HCT116 (cell line): ENCODE data around the gene SPOP. TPM values are rescaled to one million over a fixed set of nuclear protein-coding genes. Genes with fewer than 3 reads are reported as not detected.

Experiments
- ATAC-seq: fragments of 200-7000 bp; cut with Tn5 transposase; 2 replicates; pipeline ENCODE4 v1.9.1; 2020; ENCODE audit warnings: mild to moderate bottlenecking, moderate library complexity
- BruUV-seq: library from RNA; stranded (reverse); fragments of 400-500 nt; replicated peaks from 2 replicates; lab custom pipeline; 2021; lab: Mats Ljungman, UMichigan
- CTCF ChIA-PET: fragments of 300-600 bp; sonication (Branson Sonifier 250); formaldehyde crosslinking; loops from one replicate; lab custom pipeline; 2021; ENCODE audit warnings: antibody characterized with exemption; lab: Charles Lee
- POLR2A ChIA-PET: fragments of 300-600, 350-600 bp; sonication (Branson Sonifier 250); formaldehyde crosslinking; loops from one replicate; lab custom pipeline; 2021; ENCODE audit warnings: antibody characterized with exemption; lab: Charles Lee
- RAD21 ChIA-PET, 2 experiments: fragments of 300-600 bp; sonication (Branson Sonifier 250); formaldehyde crosslinking; loops; one replicate each; lab custom pipeline; 2023; ENCODE audit warnings: low total read pairs in 2 of 2; ENCODE audit not compliant: uncharacterized antibody in 2 of 2, unreplicated experiment in 2 of 2, low non-redundant PET in 1 of 2; lab: Charles Lee
- DNase-seq: peaks from one replicate; pipeline ENCODE4 v3.0.0-alpha.2; 2010; ENCODE audit warnings: low read depth, low spot score
- H2AFZ ChIP-seq: fragments of 200-600 bp; shearing (Covaris generic), sonication (generic); 2 replicates; pipeline ENCODE4 v1.6.1; 2017; ENCODE audit warnings: low read depth, mixed run types, mixed read lengths, antibody characterized with exemption, low read length; ENCODE audit not compliant: poor library complexity, severe bottlenecking
- H3K27ac ChIP-seq: 2 replicates; pipeline ENCODE4 v1.5.1; 2012; ENCODE audit warnings: low read depth, low read length
- H3K27me3 ChIP-seq: fragments of 200-600 bp; sonication (generic); 2 replicates; pipeline ENCODE4 v1.6.1; 2016; ENCODE audit warnings: mixed run types, low read length, mixed read lengths; ENCODE audit not compliant: insufficient read depth
- H3K36me3 ChIP-seq, 2 experiments: fragments of 200-500 bp in 1 of 2; fragments of 200-600 bp in 1 of 2; sonication (Bioruptor generic) in 1 of 2; sonication (generic) in 1 of 2; 2 replicates each; pipeline versions ENCODE4 v1.5.1 to v1.6.1; 2014 to 2016; ENCODE audit warnings: low read length in 2 of 2, inconsistent platforms in 1 of 2, mixed read lengths in 1 of 2, mixed run types in 1 of 2; ENCODE audit not compliant: insufficient read depth in 2 of 2, control insufficient read depth in 1 of 2
- H3K4me1 ChIP-seq, 2 experiments: fragments of 200-600 bp in 1 of 2; sonication (generic) in 1 of 2; 2 replicates each; pipeline versions ENCODE4 v1.5.1 to v1.6.1; 2012 to 2017; ENCODE audit warnings: low read length in 2 of 2, inconsistent platforms in 1 of 2, mild to moderate bottlenecking in 1 of 2, mixed read lengths in 1 of 2, mixed run types in 1 of 2, moderate library complexity in 1 of 2; ENCODE audit not compliant: insufficient read depth in 2 of 2, control insufficient read depth in 1 of 2
- H3K4me2 ChIP-seq: fragments of 200-600 bp; sonication (generic); 2 replicates; pipeline ENCODE4 v1.6.1; 2017; ENCODE audit warnings: mixed run types, low read length, mixed read lengths
- H3K4me3 ChIP-seq, 2 experiments: fragments of 200-600 bp in 1 of 2; sonication (generic) in 1 of 2; replicated peaks in 1 of 2; 2 replicates each; pipeline ENCODE4 v1.5.1; 2011 to 2016; ENCODE audit warnings: low read length in 2 of 2, control low read depth in 1 of 2, low read depth in 1 of 2, mild to moderate bottlenecking in 1 of 2, mixed read lengths in 1 of 2, mixed run types in 1 of 2
- H3K79me2 ChIP-seq: fragments of 200-600 bp; sonication (generic); 2 replicates; pipeline ENCODE4 v1.6.1; 2017; ENCODE audit warnings: mild to moderate bottlenecking, mixed run types, low read length, moderate library complexity, mixed read lengths; ENCODE audit not compliant: insufficient read depth
- H3K9ac ChIP-seq: fragments of 200-600 bp; sonication (generic); 2 replicates; pipeline ENCODE4 v1.6.1; 2016; ENCODE audit warnings: low read length, mixed read lengths
- H3K9me2 ChIP-seq: fragments of 200-600 bp; sonication (generic), shearing (Covaris generic); 2 replicates; pipeline ENCODE4 v1.6.1; 2017; ENCODE audit warnings: mixed run types, mild to moderate bottlenecking, moderate library complexity; ENCODE audit not compliant: insufficient read depth
- H3K9me3 ChIP-seq, 2 experiments: fragments of 200-500 bp in 1 of 2; fragments of 200-600 bp in 1 of 2; sonication (Bioruptor generic) in 1 of 2; sonication (generic) in 1 of 2; 2 replicates each; pipeline ENCODE4 v1.6.1; 2014 to 2017; ENCODE audit warnings: low read length in 2 of 2, mixed read lengths in 2 of 2, inconsistent platforms in 1 of 2, low read depth in 1 of 2, mild to moderate bottlenecking in 1 of 2, mixed run types in 1 of 2, moderate library complexity in 1 of 2; ENCODE audit not compliant: control insufficient read depth in 1 of 2, insufficient read depth in 1 of 2
- H4K20me1 ChIP-seq: fragments of 200-600 bp; sonication (generic), shearing (Covaris generic); 2 replicates; pipeline ENCODE4 v1.6.1; 2017; ENCODE audit warnings: mixed run types, mild to moderate bottlenecking, moderate library complexity; ENCODE audit not compliant: insufficient read depth
- CBX3 ChIP-seq: IDR thresholded peaks from 2 replicates; pipeline ENCODE4 v1.6.1; 2012; ENCODE audit warnings: low read depth
- CEBPB ChIP-seq: IDR thresholded peaks from 2 replicates; pipeline ENCODE4 v1.6.1; 2012; ENCODE audit warnings: low read depth
- EGR1 ChIP-seq: IDR thresholded peaks from 2 replicates; pipeline ENCODE4 v1.6.1; 2012; ENCODE audit warnings: low read depth
- ELF1 ChIP-seq: IDR thresholded peaks from 2 replicates; pipeline ENCODE4 v1.6.1; 2012; ENCODE audit warnings: low read depth, borderline replicate concordance
- EZH2 ChIP-seq: fragments of 200-600 bp; sonication (generic); IDR thresholded peaks from 2 replicates; pipeline ENCODE4 v1.6.1; 2017; ENCODE audit warnings: antibody characterized with exemption, mixed run types
- EZH2phosphoT487 ChIP-seq: fragments of 200-600 bp; IDR thresholded peaks from 2 replicates; pipeline ENCODE4 v1.6.1; 2018; ENCODE audit warnings: antibody characterized with exemption, borderline replicate concordance
- FOSL1 ChIP-seq: IDR thresholded peaks from 2 replicates; pipeline ENCODE4 v1.6.1; 2012; ENCODE audit warnings: low read depth
- MAX ChIP-seq: IDR thresholded peaks from 2 replicates; pipeline ENCODE4 v1.6.1; 2012
- RAD21 ChIP-seq: IDR thresholded peaks from 2 replicates; pipeline ENCODE4 v1.6.1; 2012; ENCODE audit warnings: low read depth, mild to moderate bottlenecking
- SIN3A ChIP-seq: IDR thresholded peaks from 2 replicates; pipeline ENCODE4 v1.6.1; 2012; ENCODE audit warnings: low read depth
- SP1 ChIP-seq: IDR thresholded peaks from 2 replicates; pipeline ENCODE4 v1.6.1; 2012; ENCODE audit warnings: low read depth
- SRF ChIP-seq: IDR thresholded peaks from 2 replicates; pipeline ENCODE4 v1.6.1; 2012; ENCODE audit warnings: low read depth
- TCF7L2 ChIP-seq: IDR thresholded peaks from 2 replicates; pipeline ENCODE4 v1.7.0; 2011; ENCODE audit warnings: borderline replicate concordance, inconsistent platforms; ENCODE audit not compliant: insufficient read depth, insufficient read length; ENCODE audit errors: extremely low read depth
- ZBTB33 ChIP-seq: IDR thresholded peaks from 2 replicates; pipeline ENCODE4 v1.6.1; 2011; ENCODE audit warnings: mild to moderate bottlenecking, low read length, moderate library complexity; ENCODE audit not compliant: insufficient replicate concordance; ENCODE audit errors: extremely low read depth
- ZFX ChIP-seq: fragments of 450-650 bp; IDR thresholded peaks from 2 replicates; pipeline ENCODE4 v1.6.1; 2017
- ZNF274 ChIP-seq: fragments of 200-500 bp; sonication (Bioruptor generic); IDR thresholded peaks from 2 replicates; pipeline ENCODE4 v1.6.1; 2014; ENCODE audit warnings: mild to moderate bottlenecking, low read depth, low read length, inconsistent platforms
- intact Hi-C: fragments of 100-400 bp; cut with micrococcal nuclease; formaldehyde crosslinking; loops from 2 replicates; pipeline ENCODE4 v1.10.0; 2022
- total RNA-seq: library from RNA; stranded (reverse); gene quantifications from one replicate; pipeline ENCODE4 v1.2.1, GENCODE V29; 2021; ENCODE audit not compliant: unreplicated experiment
- TF ChIP-seq, protein P1 (sequence below): IDR thresholded peaks from 2 replicates; pipeline ENCODE4 v1.6.1; 2012

Gene SPOP
- total RNA-seq, 1 experiment from 2014 or later = 85.1 TPM

DNA sequence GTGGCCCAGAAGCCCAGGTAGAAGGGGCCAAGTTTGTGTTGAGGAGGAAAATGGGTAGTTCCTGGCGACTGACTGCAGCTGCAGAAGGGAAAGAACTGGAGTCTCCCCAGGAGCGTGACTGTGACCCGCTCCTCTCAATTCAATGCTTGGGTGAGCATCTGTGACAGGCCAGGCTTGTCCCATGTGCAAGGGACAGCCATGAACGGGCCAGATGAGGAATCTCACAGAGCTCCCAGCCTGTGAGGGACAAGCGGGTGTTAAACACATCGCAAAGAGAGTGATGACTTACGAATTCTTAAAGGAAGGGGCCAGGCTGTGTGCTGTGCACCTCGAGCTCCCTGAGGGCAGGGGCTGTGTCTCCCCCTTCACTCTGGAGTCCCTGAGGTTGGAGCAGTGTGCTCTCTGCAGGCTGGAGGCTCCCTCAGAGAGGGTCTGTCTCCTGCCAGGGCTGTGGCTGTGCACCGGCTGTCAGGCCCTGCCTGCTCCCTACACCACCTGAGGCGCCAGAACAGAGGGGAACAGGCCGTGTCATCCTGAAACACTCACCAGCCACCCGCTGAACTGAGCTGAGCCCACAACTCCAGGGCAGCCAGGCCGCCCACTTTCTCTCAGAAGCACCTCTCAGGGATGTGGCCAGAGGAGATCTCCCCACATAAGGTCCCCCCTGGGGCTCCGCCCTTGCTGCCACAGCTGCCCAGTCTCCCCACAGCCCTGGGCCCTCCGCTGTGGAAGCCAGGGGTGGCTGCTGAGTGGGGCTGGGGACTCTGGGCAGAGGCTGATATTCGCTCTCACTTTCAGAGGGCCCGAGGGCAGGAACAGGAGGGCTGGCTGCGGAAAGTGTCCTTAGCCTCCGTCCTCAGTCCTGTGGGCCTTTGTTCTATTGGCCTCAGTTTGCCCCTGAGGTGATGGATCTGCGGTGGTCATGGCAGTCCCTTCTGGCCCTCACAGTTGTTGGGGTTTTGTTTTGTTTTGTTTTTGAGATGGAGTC lies 127.9 kb downstream of the SPOP start:
- no peak overlapping the region for H3K4me3 ChIP-seq
- H3K9ac ChIP-seq = no peak overlapping the region
- H4K20me1 ChIP-seq = no peaks in the 10 kb centered on the region
- BruUV-seq = no TSS peak
- no peak for TF ChIP-seq EZH2
- TF ChIP-seq ZNF274 = no peak
- no peak for TF ChIP-seq ELF1
- TF ChIP-seq FOSL1 = no peak
- no peak for TF ChIP-seq ZFX
- no peaks in the 10 kb centered on the region for H3K4me1 ChIP-seq
- H3K4me2 ChIP-seq = no peak overlapping the region
- ChIA-PET CTCF (no interaction called here), POLR2A (interaction anchor here (0.5 kb wide), 1 partner anchor 188 kb away, joined by 4 read pairs; no protein-coding TSS in a partner anchor), RAD21 (no interaction called here)
- no peaks in the 10 kb centered on the region for H3K79me2 ChIP-seq
- ATAC-seq (no peak), DNase-seq (no peak)
- no peaks in the 10 kb centered on the region for H3K9me2 ChIP-seq
- intact Hi-C loops = loop anchor here (2.0 kb wide), 1 partner anchor 55 kb away; the partner anchor contains the start of gene NGFR
- no peaks in the 10 kb centered on the region for H3K36me3 ChIP-seq
- no peak overlapping the region for H3K27ac ChIP-seq
- H3K27me3 ChIP-seq = no peaks in the 10 kb centered on the region
- no peak overlapping the region for H2AFZ ChIP-seq
- no peaks in the 10 kb centered on the region for H3K9me3 ChIP-seq

GRCh38 chr17:49549311-49549605 lies 128.6 kb downstream of the SPOP start:
- H4K20me1 ChIP-seq = no peaks in the 10 kb centered on the region
- H3K79me2 ChIP-seq = no peaks in the 10 kb centered on the region
- ChIA-PET CTCF (no interaction called here), POLR2A (no interaction called here), RAD21 (no interaction called here)
- TF ChIP-seq CEBPB (no peak), EGR1 (no peak), ZFX (no peak), RAD21 (no peak), ZNF274 (no peak), EZH2 (no peak), SRF (no peak), ZBTB33 (no peak), SP1 (no peak), TCF7L2 (no peak), EZH2phosphoT487 (no peak), MAX (no peak), CBX3 (no peak), SIN3A (no peak)
- TF ChIP-seq, protein P1, sequence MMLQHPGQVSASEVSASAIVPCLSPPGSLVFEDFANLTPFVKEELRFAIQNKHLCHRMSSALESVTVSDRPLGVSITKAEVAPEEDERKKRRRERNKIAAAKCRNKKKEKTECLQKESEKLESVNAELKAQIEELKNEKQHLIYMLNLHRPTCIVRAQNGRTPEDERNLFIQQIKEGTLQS = no peak
- DNase-seq (no peak), ATAC-seq (no peak)
- H3K9me3 ChIP-seq = no peaks in the 10 kb centered on the region
- H3K4me1 ChIP-seq = no peaks in the 10 kb centered on the region
- H3K9ac ChIP-seq = no peak overlapping the region
- no peak overlapping the region for H3K4me3 ChIP-seq
- H2AFZ ChIP-seq = no peak overlapping the region
- no peak overlapping the region for H3K4me2 ChIP-seq
- no peaks in the 10 kb centered on the region for H3K9me2 ChIP-seq
- H3K27me3 ChIP-seq = no peaks in the 10 kb centered on the region
- H3K27ac ChIP-seq = no peak overlapping the region
- H3K36me3 ChIP-seq = no peaks in the 10 kb centered on the region
- intact Hi-C loops = loop anchor here (2.0 kb wide), 1 partner anchor 54 kb away; the partner anchor contains the start of gene NGFR
- BruUV-seq = no TSS peak
